Measurements from ENCODE around the gene NTRK3.

- TF ChIP-seq POLR2A (IDR thresholded peaks at IDR 0.05): no peak
- TF ChIP-seq, protein P1, sequence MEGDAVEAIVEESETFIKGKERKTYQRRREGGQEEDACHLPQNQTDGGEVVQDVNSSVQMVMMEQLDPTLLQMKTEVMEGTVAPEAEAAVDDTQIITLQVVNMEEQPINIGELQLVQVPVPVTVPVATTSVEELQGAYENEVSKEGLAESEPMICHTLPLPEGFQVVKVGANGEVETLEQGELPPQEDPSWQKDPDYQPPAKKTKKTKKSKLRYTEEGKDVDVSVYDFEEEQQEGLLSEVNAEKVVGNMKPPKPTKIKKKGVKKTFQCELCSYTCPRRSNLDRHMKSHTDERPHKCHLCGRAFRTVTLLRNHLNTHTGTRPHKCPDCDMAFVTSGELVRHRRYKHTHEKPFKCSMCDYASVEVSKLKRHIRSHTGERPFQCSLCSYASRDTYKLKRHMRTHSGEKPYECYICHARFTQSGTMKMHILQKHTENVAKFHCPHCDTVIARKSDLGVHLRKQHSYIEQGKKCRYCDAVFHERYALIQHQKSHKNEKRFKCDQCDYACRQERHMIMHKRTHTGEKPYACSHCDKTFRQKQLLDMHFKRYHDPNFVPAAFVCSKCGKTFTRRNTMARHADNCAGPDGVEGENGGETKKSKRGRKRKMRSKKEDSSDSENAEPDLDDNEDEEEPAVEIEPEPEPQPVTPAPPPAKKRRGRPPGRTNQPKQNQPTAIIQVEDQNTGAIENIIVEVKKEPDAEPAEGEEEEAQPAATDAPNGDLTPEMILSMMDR (IDR thresholded peaks at IDR 0.05): no peak
Measured at GRCh38 chr15:88220443-88221335, 35.9 kb downstream of the NTRK3 start.
